GM12891 (cell line): ENCODE measurements around the gene UGT1A4.

Source experiments
- POLR2A ChIP-seq: IDR thresholded peaks from 2 replicates; pipeline ENCODE4 v1.6.1; 2011; ENCODE audit warnings: low read depth, low read length, control low read depth
- POLR2AphosphoS5 ChIP-seq: IDR thresholded peaks from 2 replicates; pipeline ENCODE4 v1.6.1; 2011; ENCODE audit warnings: low read depth, low read length, control low read depth
- POU2F2 ChIP-seq: IDR thresholded peaks from 2 replicates; pipeline ENCODE4 v1.6.1; 2011; ENCODE audit warnings: low read depth, mild to moderate bottlenecking, control low read depth, low read length, moderate library complexity
- TAF1 ChIP-seq: IDR thresholded peaks from 2 replicates; pipeline ENCODE4 v1.6.1; 2011; ENCODE audit warnings: low read depth, low read length, control low read depth

DNA sequence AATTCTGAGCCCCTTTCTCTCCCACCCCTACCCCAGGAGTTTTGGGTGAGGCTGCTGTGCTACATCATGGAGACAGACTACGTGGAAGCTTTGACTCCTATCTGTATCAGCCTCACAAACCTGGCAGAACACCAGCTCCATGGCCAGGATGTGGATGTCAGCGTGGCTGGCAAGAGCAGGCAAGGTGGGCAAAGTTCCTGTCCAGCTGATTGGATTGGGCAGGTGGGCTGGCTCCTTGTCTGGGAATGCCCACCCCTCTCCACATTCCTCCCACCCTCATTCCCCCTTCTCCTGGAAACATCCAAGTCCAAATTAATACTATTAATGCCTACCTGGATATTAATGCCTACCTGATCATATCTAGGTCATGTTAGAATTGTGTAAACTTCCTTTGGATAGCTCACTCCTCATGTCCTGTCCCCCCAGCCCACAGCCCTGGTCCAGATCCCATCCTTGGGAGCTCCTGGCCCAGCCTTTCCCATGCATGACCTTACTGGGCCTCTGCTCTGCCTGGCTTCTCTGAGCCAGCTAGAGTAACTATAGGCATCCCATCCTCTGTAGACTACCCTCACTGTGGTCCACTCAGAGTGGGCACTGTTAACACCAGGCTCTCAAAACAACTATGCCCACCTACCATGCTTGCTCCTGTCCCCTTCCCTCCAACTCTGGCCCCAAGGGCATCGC, 83.7 kb downstream of the UGT1A4 start:
- TF ChIP-seq POLR2A, result no peak
- TF ChIP-seq POLR2AphosphoS5, result no peak
- TF ChIP-seq TAF1, result no peak
- TF ChIP-seq POU2F2, result no peak
